HL-60 (cell line): ENCODE data around the gene RFTN1.

Experiments
- DNase-seq, 2 experiments: peaks; one replicate each; pipeline ENCODE4 v3.0.0-alpha.2; 2010 to 2020; ENCODE audit warnings: low read depth in 1 of 2, low spot score in 1 of 2
- H3K27ac ChIP-seq: fragments of 250-450 bp; sonication (Bioruptor Pico); replicated peaks from 2 replicates; pipeline ENCODE4 v1.5.1; 2020; ENCODE audit warnings: mild to moderate bottlenecking, moderate library complexity
- H3K27me3 ChIP-seq: fragments of 250-450 bp; sonication (Bioruptor Pico); 2 replicates; pipeline ENCODE4 v1.5.1; 2021; ENCODE audit warnings: mild to moderate bottlenecking, moderate library complexity; ENCODE audit not compliant: insufficient read depth, poor library complexity, severe bottlenecking
- H3K4me3 ChIP-seq: replicated peaks from 2 replicates; pipeline ENCODE4 v1.5.1; 2011; ENCODE audit warnings: mild to moderate bottlenecking, control low read depth, low read length; ENCODE audit not compliant: insufficient read depth
- CTCF ChIP-seq: IDR thresholded peaks from one replicate; pipeline ENCODE4 v1.5.1; 2011; ENCODE audit warnings: low read length, control low read depth, inconsistent platforms; ENCODE audit not compliant: insufficient read depth
- GABPA ChIP-seq: IDR thresholded peaks from 2 replicates; pipeline ENCODE4 v1.6.1; 2012; ENCODE audit warnings: low read depth
- POLR2AphosphoS5 ChIP-seq: IDR thresholded peaks from 2 replicates; pipeline ENCODE4 v1.6.1; 2012; ENCODE audit warnings: low read depth
- REST ChIP-seq: IDR thresholded peaks from 2 replicates; pipeline ENCODE4 v1.6.1; 2012; ENCODE audit warnings: low read depth; ENCODE audit not compliant: insufficient replicate concordance
- SPI1 ChIP-seq: IDR thresholded peaks from 2 replicates; pipeline ENCODE4 v1.6.1; 2012; ENCODE audit warnings: low read depth, mild to moderate bottlenecking, borderline replicate concordance

The RFTN1 gene

GRCh38 chr3:16494814-16495431, 18.6 kb downstream of the RFTN1 start:
- DNase-seq: no peak
- TF ChIP-seq POLR2AphosphoS5 (no peak), SPI1 (no peak), REST (no peak), GABPA (no peak), CTCF (no peak)
- no peak overlapping the region for H3K27ac ChIP-seq
- no peaks in the 10 kb centered on the region for H3K27me3 ChIP-seq
- H3K4me3 ChIP-seq: no peak overlapping the region

GRCh38 chr3:16494094-16494493, 19.4 kb downstream of the RFTN1 start:
- no peaks in the 10 kb centered on the region for H3K27me3 ChIP-seq
- H3K4me3 ChIP-seq: no peak overlapping the region
- H3K27ac ChIP-seq: no peak overlapping the region
- TF ChIP-seq POLR2AphosphoS5: no peak
- TF ChIP-seq CTCF: no peak
- no peak for TF ChIP-seq SPI1
- TF ChIP-seq GABPA: no peak
- TF ChIP-seq REST: no peak
- no peak for DNase-seq

GRCh38 chr3:16490062-16490619, 23.4 kb downstream of the RFTN1 start:
- no peak for DNase-seq
- no peak overlapping the region for H3K27ac ChIP-seq
- H3K4me3 ChIP-seq: no peak overlapping the region

More at GRCh38 chr3:16490062-16490619, 23.4 kb downstream of the RFTN1 start:
- H3K27me3 ChIP-seq: no peaks in the 10 kb centered on the region
- TF ChIP-seq POLR2AphosphoS5 (no peak), SPI1 (no peak), GABPA (no peak), CTCF (no peak), REST (no peak)
